Fibroblast of villous mesenchyme (primary cell): ENCODE results near the gene PLXNA2. TPM values are rescaled to one million over a fixed set of nuclear protein-coding genes. Genes with fewer than 3 reads are reported as not detected.
A peak's percentile ranks its signal among the peaks of the same experiment; 100 is the strongest.

Experiments used
- DNase-seq: peaks from one replicate; pipeline ENCODE4 v3.0.0-alpha.2; 2010; ENCODE audit warnings: low read depth
- H3K4me3 ChIP-seq: 2 replicates; pipeline ENCODE4 v1.5.1; 2011; ENCODE audit warnings: low read depth, mild to moderate bottlenecking, low read length
- total RNA-seq: library from RNA; depleted of rRNA; stranded (reverse); fragments of >200 nt; gene quantifications from 2 replicates; pipeline ENCODE4 v1.2.3, GENCODE V29; 2012
- TF ChIP-seq, protein P1 (sequence below): IDR thresholded peaks from 2 replicates; pipeline ENCODE4 v1.5.1; 2012; ENCODE audit warnings: low read depth, mild to moderate bottlenecking, low read length; ENCODE audit not compliant: insufficient read depth

PLXNA2 gene
- total RNA-seq, 1 donor: 0.86 TPM

GRCh38 chr1:208101661-208102431 is 142.3 kb downstream of the PLXNA2 start:
- no peak overlapping the region for H3K4me3 ChIP-seq
- TF ChIP-seq, protein P1, sequence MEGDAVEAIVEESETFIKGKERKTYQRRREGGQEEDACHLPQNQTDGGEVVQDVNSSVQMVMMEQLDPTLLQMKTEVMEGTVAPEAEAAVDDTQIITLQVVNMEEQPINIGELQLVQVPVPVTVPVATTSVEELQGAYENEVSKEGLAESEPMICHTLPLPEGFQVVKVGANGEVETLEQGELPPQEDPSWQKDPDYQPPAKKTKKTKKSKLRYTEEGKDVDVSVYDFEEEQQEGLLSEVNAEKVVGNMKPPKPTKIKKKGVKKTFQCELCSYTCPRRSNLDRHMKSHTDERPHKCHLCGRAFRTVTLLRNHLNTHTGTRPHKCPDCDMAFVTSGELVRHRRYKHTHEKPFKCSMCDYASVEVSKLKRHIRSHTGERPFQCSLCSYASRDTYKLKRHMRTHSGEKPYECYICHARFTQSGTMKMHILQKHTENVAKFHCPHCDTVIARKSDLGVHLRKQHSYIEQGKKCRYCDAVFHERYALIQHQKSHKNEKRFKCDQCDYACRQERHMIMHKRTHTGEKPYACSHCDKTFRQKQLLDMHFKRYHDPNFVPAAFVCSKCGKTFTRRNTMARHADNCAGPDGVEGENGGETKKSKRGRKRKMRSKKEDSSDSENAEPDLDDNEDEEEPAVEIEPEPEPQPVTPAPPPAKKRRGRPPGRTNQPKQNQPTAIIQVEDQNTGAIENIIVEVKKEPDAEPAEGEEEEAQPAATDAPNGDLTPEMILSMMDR: no peak
- DNase-seq: peak; percentile 18

GRCh38 chr1:208100906-208101305 is 143.3 kb downstream of the PLXNA2 start:
- H3K4me3 ChIP-seq: no peak overlapping the region
- TF ChIP-seq, protein P1: no peak
- DNase-seq: peak; percentile 45

DNA sequence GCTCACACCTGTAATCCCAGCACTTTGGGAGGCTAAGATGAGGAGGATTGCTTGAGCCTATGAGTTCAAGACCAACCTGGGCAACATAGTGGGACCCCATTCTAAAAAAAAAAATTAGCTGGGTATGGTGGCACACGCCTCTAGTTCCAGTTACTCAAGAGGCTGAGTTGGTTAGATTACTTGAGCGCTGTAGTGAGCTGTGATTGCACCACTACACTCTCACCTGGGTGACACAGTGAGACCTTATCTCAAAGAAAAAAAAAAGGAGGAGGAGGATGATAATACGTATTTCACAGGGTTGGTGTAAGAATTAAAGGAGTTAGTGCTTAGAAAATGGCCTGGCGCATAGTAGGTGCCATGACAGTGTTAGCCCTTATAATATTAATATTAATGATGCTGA is 144.1 kb downstream of the PLXNA2 start:
- DNase-seq: no peak
- TF ChIP-seq, protein P1: no peak
- H3K4me3 ChIP-seq: no peak overlapping the region

DNA sequence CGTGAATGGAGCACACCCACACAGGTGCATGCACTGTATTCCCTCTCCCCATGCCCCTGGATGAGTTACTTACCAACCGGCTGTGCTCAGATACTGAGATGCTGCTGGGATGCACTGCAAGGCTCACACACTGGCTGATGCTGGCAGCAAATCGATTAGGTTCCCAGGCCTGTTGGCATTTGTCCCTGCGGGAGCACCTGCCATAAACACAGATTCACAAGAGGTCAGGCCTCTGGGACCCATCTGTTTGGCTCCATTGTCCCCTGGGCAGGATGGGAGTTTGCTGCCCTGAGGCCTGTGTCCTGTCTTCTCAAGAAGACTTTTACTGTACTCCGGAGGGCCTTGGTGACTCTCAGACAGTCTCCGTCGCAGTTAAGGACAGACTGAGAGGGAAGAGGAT is 145.4 kb downstream of the PLXNA2 start:
- TF ChIP-seq, protein P1: no peak
- no peak overlapping the region for H3K4me3 ChIP-seq
- DNase-seq: no peak

DNA sequence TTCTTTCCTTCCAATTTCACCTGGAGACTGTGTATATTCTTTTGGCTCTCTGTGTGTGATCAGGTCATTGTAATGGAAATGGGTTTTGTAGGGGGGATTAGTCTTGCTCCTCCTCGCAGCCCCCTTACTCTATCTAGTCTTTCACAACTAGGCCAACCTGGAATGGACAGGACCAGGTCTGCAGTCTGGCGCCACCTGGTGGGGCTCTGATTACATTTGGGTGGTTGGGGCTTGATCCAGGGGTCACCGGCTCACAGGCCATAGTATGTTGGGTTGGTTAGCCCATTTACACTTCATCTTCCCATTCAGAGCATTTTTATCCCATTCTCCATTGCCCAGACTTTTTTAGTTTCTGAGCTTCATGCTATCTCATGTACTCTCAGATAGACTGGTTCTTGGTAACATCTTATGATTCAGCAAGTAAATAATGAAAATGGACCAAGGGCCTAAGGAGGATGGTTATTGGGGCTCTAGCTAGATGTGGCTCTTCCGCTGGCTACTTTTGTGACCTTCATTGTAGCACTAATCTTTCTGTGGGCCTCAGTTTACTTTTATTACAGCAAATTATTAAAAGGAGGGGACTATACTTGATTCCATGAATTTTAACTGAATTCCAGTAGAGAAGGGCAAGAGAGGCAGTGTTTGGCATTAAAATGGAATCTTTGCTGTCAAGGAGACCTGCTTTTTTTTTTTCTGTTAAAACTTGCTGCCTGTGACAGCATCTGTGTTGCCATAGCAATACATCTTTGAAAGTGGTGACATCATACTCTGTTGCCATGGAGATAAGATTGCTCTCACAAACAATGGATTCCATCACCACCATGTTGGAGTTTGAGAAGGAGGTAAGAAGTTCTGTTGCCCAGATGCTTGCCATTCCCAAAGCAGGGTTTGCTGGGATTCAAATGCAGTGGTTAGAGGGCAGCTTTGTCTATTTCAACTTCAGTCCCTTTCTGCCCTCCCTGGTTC is 150.1 kb downstream of the PLXNA2 start:
- no peak overlapping the region for H3K4me3 ChIP-seq
- TF ChIP-seq, protein P1: peak; percentile 88
- peak; percentile 59 for DNase-seq

DNA sequence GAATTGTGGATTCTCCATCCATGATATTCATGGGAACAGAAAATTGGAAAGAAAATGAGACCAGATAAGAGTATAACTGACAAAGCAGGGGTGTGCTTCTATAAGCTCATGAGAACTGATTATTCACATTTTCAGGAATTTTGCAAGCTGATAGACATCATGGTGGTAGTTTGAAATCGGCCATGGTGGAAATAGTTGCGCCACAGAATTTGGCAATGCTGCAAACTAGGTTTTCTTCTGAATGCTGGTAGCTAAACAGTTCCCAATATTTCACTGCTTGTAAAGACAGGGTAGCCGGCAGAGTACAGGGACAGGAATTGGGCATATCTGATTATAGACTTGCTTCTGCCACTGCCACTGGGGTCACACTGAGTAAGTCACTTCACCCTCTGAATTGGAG is 151.1 kb downstream of the PLXNA2 start:
- H3K4me3 ChIP-seq: no peak overlapping the region
- DNase-seq: no peak
- TF ChIP-seq, protein P1: no peak
